Measurements from ENCODE around the gene DISC1. TPM values are rescaled to one million over a fixed set of nuclear protein-coding genes. Genes with fewer than 3 reads are reported as not detected.

DISC1 gene
- 5.0 and 5.4 TPM in 2 replicates for polyA plus RNA-seq (2011; rRNA removed)
- polyA minus RNA-seq (2011; rRNA and poly(A)+ RNA removed) = 11.5 and 16.8 TPM in 2 replicates

- CTCF ChIA-PET = interaction anchor here (2.3 kb wide), 1 partner anchor 131 kb away, joined by 6 read pairs; no protein-coding TSS in a partner anchor
- Histone ChIP-seq H3K9me3 (ENCODE audit: control insufficient read depth, insufficient read depth, low read length) (peaks cover 3% of the 10 kb centered on the region; the same call in 1 of the 2 replicates), H3K27me3 (ENCODE audit: control insufficient read depth, insufficient read depth, low read length) (peaks cover 2% of the 10 kb centered on the region), H3K4me3 (ENCODE audit: low read depth, low read length) (peak within 1 kb of the TSS; percentile 80), H3K27ac (ENCODE audit: low read depth, low read length) (peak within 1 kb of the TSS; percentile 54)
- POLR2A ChIA-PET = interaction anchor here (0.6 to 1.5 kb wide), 3 partner anchors 10 to 89 kb away, joined by 3 to 7 read pairs (median 4); no protein-coding TSS in a partner anchor
- DNase-seq (ENCODE audit: low read depth, low spot score) = peak; percentile 93
- TF ChIP-seq, protein P1, sequence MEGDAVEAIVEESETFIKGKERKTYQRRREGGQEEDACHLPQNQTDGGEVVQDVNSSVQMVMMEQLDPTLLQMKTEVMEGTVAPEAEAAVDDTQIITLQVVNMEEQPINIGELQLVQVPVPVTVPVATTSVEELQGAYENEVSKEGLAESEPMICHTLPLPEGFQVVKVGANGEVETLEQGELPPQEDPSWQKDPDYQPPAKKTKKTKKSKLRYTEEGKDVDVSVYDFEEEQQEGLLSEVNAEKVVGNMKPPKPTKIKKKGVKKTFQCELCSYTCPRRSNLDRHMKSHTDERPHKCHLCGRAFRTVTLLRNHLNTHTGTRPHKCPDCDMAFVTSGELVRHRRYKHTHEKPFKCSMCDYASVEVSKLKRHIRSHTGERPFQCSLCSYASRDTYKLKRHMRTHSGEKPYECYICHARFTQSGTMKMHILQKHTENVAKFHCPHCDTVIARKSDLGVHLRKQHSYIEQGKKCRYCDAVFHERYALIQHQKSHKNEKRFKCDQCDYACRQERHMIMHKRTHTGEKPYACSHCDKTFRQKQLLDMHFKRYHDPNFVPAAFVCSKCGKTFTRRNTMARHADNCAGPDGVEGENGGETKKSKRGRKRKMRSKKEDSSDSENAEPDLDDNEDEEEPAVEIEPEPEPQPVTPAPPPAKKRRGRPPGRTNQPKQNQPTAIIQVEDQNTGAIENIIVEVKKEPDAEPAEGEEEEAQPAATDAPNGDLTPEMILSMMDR (IDR thresholded peaks at IDR 0.05; ENCODE audit: low read depth, low read length) = no peak
These were observed at the start of gene DISC1 for GRCh38 chr1:231626535-231626950. Gene DISC1 (plus strand): TSS chr1:231626790. CDS start chr1:231626868, 78 bp downstream.

DNA sequence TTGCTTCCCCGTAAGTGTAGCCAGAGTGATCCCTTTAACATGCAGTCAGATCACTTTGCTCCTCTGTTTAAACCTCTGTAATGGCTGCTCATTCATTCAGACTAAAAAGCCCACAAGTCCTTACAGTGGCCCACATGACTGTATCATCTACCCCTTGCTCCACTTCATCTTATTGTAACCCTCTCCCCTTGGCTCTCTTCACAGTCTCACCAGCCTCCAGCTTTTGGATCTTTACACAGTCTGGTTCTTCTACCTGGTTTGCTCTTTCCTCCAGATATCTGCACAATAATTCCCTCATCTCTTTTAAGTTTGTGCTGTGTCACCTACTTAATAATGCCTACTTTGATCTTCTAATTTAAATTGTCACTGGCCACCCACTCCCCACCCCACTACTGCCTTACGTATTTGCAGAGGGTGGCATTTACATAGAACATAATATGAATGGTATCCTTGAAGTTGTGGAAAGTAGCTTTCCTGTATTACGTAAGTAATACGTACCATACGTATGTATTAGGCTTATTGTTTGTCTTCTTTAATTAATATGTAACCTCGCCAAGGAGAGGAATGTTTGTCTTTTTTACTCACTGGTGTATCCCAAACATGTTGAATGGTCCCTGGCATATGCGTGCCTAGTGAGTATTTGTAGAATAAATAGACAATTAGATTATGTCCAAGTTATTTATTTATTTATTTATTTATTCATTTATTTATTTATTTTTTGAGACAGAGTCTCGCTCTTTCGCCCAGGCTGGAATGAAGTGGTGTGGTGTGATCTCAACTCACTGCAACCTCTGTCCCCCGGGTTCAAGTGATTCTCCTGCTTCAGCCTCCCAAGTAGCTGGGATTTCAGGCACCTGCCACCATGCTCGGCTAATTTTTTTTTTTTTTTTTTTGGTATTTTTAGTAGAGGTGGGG lies 49.5 kb upstream of the DISC1 start:
- TF ChIP-seq, protein P1 (IDR thresholded peaks at IDR 0.05; ENCODE audit: low read depth, low read length) = no peak
- POLR2A ChIA-PET = no interaction called here
- CTCF ChIA-PET = no interaction called here
- H3K27me3 ChIP-seq (ENCODE audit: control insufficient read depth, insufficient read depth, low read length) = no peaks in the 10 kb centered on the region
- no peaks in the 10 kb centered on the region for H3K9me3 ChIP-seq (ENCODE audit: control insufficient read depth, insufficient read depth, low read length)
- no peak for DNase-seq (ENCODE audit: low read depth, low spot score)
- H3K27ac ChIP-seq (ENCODE audit: low read depth, low read length) = no peak overlapping the region
- H3K4me3 ChIP-seq (ENCODE audit: low read depth, low read length) = no peak overlapping the region

DNA sequence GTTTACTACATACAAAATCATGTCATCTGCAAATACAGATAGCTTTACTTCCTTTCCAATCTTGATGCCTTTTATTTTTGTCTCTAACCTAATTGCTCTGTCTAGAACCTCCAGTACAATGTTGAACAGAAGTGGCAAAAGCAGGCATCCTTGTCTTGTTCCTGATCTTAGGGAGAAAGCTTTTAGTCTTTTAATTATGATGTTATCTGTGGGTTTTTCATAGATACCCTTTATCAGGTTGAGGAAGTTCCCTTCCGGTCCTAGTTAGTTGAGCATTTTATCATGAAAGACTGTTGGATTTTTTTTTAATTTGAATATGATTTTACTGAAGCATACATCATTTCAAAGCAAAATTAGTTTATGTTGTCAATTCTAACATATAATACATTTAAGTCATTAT lies 45.7 kb upstream of the DISC1 start:
- POLR2A ChIA-PET = no interaction called here
- Histone ChIP-seq H3K27ac (ENCODE audit: low read depth, low read length) (no peak overlapping the region), H3K4me3 (ENCODE audit: low read depth, low read length) (no peak overlapping the region), H3K9me3 (ENCODE audit: control insufficient read depth, insufficient read depth, low read length) (no peaks in the 10 kb centered on the region), H3K27me3 (ENCODE audit: control insufficient read depth, insufficient read depth, low read length) (no peaks in the 10 kb centered on the region)
- CTCF ChIA-PET = interaction anchor here (1.4 to 2.1 kb wide), 2 partner anchors 10 to 224 kb away, joined by 5 to 15 read pairs; no protein-coding TSS in a partner anchor
- DNase-seq (ENCODE audit: low read depth, low spot score) = no peak
- TF ChIP-seq, protein P1 (IDR thresholded peaks at IDR 0.05; ENCODE audit: low read depth, low read length) = no peak

DNA sequence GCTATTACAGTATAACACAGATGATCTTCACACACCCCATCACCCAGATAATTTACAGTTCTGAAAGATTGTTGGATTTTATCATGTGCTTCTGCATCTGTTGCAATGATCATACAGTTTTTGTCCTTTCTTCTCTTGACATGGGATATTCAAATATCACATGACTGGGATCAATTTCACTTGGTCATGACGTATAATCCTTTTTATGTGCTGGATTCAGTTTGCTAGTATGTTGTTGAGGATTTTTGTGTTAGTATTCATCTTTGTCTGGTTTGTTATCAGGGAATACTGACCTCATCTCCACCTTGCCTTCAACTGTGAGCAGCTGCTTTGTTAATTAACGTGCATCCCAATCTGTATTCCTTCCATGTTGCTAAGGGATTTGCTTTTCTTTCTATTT lies 44.7 kb upstream of the DISC1 start:
- no peak overlapping the region for H3K27ac ChIP-seq (ENCODE audit: low read depth, low read length)
- H3K9me3 ChIP-seq (ENCODE audit: control insufficient read depth, insufficient read depth, low read length) = no peaks in the 10 kb centered on the region
- H3K4me3 ChIP-seq (ENCODE audit: low read depth, low read length) = no peak overlapping the region
- DNase-seq (ENCODE audit: low read depth, low spot score) = no peak
- POLR2A ChIA-PET = no interaction called here
- H3K27me3 ChIP-seq (ENCODE audit: control insufficient read depth, insufficient read depth, low read length) = no peaks in the 10 kb centered on the region
- TF ChIP-seq, protein P1 (IDR thresholded peaks at IDR 0.05; ENCODE audit: low read depth, low read length) = no peak
- CTCF ChIA-PET = interaction anchor here (2.1 kb wide), 1 partner anchor 9 kb away, joined by 15 read pairs; no protein-coding TSS in a partner anchor

GRCh38 chr1:231583376-231583775 lies 43.2 kb upstream of the DISC1 start:
- POLR2A ChIA-PET = no interaction called here
- CTCF ChIA-PET = no interaction called here
- TF ChIP-seq, protein P1 (IDR thresholded peaks at IDR 0.05; ENCODE audit: low read depth, low read length) = no peak
- H3K27me3 ChIP-seq (ENCODE audit: control insufficient read depth, insufficient read depth, low read length) = no peaks in the 10 kb centered on the region
- H3K9me3 ChIP-seq (ENCODE audit: control insufficient read depth, insufficient read depth, low read length) = no peaks in the 10 kb centered on the region
- DNase-seq (ENCODE audit: low read depth, low spot score) = no peak
- no peak overlapping the region for H3K4me3 ChIP-seq (ENCODE audit: low read depth, low read length)
- H3K27ac ChIP-seq (ENCODE audit: low read depth, low read length) = no peak overlapping the region
